ENCODE measurements around the gene CABP7. TPM values are rescaled to one million over a fixed set of nuclear protein-coding genes. Genes with fewer than 3 reads are reported as not detected.

Gene CABP7
- total and polyA plus RNA-seq, 10 donors, result 0.04 to 0.37 (median 0.15) TPM; not detected in 5

DNA sequence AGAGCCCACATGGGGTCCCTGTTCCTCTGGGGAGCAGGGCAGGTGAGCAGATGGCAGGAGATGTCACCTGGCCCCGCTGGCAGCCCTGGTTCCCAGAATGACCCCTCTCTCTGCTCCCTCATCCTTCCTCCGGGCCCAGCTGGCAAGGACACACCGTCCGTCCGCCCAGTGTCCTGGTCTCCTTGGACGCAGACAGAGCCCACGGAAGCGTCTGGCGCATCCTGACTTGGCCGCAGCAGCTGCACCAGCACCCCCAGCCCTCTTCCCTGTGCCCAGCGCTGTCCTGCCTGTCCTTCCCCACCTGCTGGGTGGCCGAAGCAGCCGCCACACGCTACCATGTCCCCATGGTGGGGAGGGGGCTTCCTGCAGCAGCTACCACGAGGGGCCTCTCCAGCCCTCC lies 9.6 kb upstream of the CABP7 start:
- no peaks in the 10 kb centered on the region for H3K36me3 ChIP-seq
- H3K9me3 ChIP-seq, result no peaks in the 10 kb centered on the region
- 74 to 84% (median 76%) methylated on average over 10 to 15 of the region's 15 CpGs for WGBS, 5 donors
- no peak for DNase-seq
- no peak overlapping the region for H3K4me3 ChIP-seq
- peak in 1 of 3 donors; percentile 29 for TF ChIP-seq POLR2AphosphoS5 (IDR thresholded peaks at IDR 0.05)
- TF ChIP-seq, protein P1, sequence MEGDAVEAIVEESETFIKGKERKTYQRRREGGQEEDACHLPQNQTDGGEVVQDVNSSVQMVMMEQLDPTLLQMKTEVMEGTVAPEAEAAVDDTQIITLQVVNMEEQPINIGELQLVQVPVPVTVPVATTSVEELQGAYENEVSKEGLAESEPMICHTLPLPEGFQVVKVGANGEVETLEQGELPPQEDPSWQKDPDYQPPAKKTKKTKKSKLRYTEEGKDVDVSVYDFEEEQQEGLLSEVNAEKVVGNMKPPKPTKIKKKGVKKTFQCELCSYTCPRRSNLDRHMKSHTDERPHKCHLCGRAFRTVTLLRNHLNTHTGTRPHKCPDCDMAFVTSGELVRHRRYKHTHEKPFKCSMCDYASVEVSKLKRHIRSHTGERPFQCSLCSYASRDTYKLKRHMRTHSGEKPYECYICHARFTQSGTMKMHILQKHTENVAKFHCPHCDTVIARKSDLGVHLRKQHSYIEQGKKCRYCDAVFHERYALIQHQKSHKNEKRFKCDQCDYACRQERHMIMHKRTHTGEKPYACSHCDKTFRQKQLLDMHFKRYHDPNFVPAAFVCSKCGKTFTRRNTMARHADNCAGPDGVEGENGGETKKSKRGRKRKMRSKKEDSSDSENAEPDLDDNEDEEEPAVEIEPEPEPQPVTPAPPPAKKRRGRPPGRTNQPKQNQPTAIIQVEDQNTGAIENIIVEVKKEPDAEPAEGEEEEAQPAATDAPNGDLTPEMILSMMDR (IDR thresholded peaks at IDR 0.05 in 8 of 11, conservative IDR thresholded peaks at IDR 0.05 in 3 of 11), result no peak
- peaks cover 0 to 17% (median 9%) of the 10 kb centered on the region in 6 donors for H3K4me1 ChIP-seq
- peaks cover 0 to 51% (median 0%) of the 10 kb centered on the region in 7 donors for H3K27me3 ChIP-seq (replicated peaks in 1 of 7)
- intact Hi-C loops (cut with DNase I; ENCODE audit: low total_unique reads), result no loop called here
- H3K27ac ChIP-seq, result peak overlapping the region in 1 of 8 donors; percentile 45

GRCh38 chr22:29710922-29711593 lies 8.7 kb upstream of the CABP7 start:
- no peaks in the 10 kb centered on the region for H3K36me3 ChIP-seq
- no peaks in the 10 kb centered on the region for H3K9me3 ChIP-seq
- peaks cover 0 to 60% (median 0%) of the 10 kb centered on the region in 7 donors for H3K27me3 ChIP-seq (replicated peaks in 1 of 7)
- 44 to 100% (median 57%) methylated on average over 2 to 18 of the region's 18 CpGs for WGBS, 5 donors
- H3K4me1 ChIP-seq, result peaks cover 0 to 17% (median 9%) of the 10 kb centered on the region in 6 donors
- H3K27ac ChIP-seq, result peak overlapping the region in 2 of 8 donors; percentile 18 to 45
- TF ChIP-seq POLR2A (IDR thresholded peaks at IDR 0.05), result no peak
- TF ChIP-seq POLR2AphosphoS5 (IDR thresholded peaks at IDR 0.05), result peak; percentile 60 to 82 (median 74)
- TF ChIP-seq, protein P1 (IDR thresholded peaks at IDR 0.05 in 8 of 11, conservative IDR thresholded peaks at IDR 0.05 in 3 of 11), result no peak
- DNase-seq, result peak; percentile 87
- no peak overlapping the region for H3K4me3 ChIP-seq
- intact Hi-C loops (cut with DNase I; ENCODE audit: low total_unique reads), result no loop called here

DNA sequence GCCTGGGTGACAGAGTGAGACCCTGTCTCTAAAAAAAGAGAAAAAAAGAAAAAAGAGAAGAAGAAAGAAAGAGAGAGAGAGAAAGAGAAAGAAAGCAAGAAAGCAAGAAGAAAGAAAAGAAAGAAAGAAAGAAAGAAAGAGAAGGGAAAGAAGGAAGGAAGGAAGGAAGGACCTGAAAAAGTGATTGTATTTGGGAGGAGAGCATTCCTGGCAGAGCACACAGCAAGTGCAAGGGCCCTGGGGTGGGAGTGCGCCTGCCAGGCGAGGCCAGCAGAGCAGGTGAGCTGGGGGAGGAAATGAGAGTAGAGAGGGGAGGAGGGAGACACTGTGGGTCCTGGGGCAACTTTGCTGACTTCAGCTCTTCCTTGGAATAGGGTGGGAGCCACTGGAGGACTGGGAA lies 7.7 kb upstream of the CABP7 start:
- intact Hi-C loops (cut with DNase I; ENCODE audit: low total_unique reads), result no loop called here
- WGBS, 5 donors, result 63 to 85% (median 80%) methylated on average over 2 of the region's 2 CpGs
- TF ChIP-seq, protein P1 (IDR thresholded peaks at IDR 0.05 in 8 of 11, conservative IDR thresholded peaks at IDR 0.05 in 3 of 11), result no peak
- H3K36me3 ChIP-seq, result no peaks in the 10 kb centered on the region
- peaks cover 0 to 62% (median 0%) of the 10 kb centered on the region in 7 donors for H3K27me3 ChIP-seq (replicated peaks in 1 of 7)
- H3K9me3 ChIP-seq, result no peaks in the 10 kb centered on the region
- H3K4me3 ChIP-seq, result no peak overlapping the region
- peaks cover 0 to 17% (median 9%) of the 10 kb centered on the region in 6 donors for H3K4me1 ChIP-seq
- no peak for DNase-seq
- no peak overlapping the region for H3K27ac ChIP-seq

DNA sequence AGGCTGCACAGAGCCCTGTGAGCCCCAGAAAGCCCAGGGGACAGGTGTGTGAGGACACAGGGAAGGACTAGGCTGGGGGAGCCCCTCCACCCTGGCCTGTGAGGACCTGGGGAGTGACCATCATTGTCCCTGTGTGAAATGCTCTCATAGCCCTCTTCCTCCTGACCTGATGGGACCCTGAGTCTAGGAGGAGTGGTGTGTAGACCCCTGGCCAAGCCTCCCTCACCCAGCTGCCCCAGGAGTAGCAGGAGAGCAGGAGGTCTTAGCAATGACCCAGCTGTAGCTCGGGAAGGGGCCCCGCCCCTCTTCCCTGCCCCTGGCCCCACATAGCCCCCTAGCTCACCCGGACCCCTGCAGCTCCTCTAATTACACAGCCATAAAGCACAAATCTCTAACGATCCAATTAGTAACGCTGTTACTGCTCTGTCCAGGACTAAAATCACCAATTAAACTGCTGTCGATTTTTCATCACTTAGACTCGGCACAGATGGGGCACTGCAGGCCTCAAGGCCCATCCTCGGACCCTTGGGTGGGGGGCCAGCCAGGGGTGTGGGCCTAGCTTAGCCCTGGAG lies 6.6 kb upstream of the CABP7 start:
- intact Hi-C loops (cut with DNase I; ENCODE audit: low total_unique reads), result no loop called here
- Histone ChIP-seq H3K4me3 (no peak overlapping the region), H3K27me3 (replicated peaks in 1 of 7) (peaks cover 0 to 73% (median 1%) of the 10 kb centered on the region in 7 donors), H3K27ac (no peak overlapping the region), H3K9me3 (no peaks in the 10 kb centered on the region), H3K36me3 (no peaks in the 10 kb centered on the region), H3K4me1 (peaks cover 0 to 17% (median 9%) of the 10 kb centered on the region in 6 donors)
- no peak for DNase-seq
- 54 to 72% (median 67%) methylated on average over 8 of the region's 8 CpGs for WGBS, 5 donors
- TF ChIP-seq POLR2AphosphoS5 (IDR thresholded peaks at IDR 0.05) (no peak), POLR2A (IDR thresholded peaks at IDR 0.05) (no peak)
- TF ChIP-seq, protein P1 (IDR thresholded peaks at IDR 0.05 in 8 of 11, conservative IDR thresholded peaks at IDR 0.05 in 3 of 11), result no peak
